Epithelial cell of esophagus (primary cell): ENCODE measurements around the gene SLC29A1.

ENCODE experiments used
- DNase-seq: peaks from one replicate; pipeline ENCODE4 v3.0.0; 2010; ENCODE audit warnings: low read depth
- H3K4me3 ChIP-seq: 2 replicates; pipeline ENCODE4 v1.5.1; 2011; ENCODE audit warnings: mild to moderate bottlenecking, low read length, control low read depth
- TF ChIP-seq, protein P1 (sequence below): IDR thresholded peaks from 2 replicates; pipeline ENCODE4 v1.5.1; 2011; ENCODE audit warnings: low read depth, mild to moderate bottlenecking, low read length, control low read depth, inconsistent platforms; ENCODE audit not compliant: insufficient read depth; ENCODE audit errors: missing control alignments

Gene SLC29A1

DNA sequence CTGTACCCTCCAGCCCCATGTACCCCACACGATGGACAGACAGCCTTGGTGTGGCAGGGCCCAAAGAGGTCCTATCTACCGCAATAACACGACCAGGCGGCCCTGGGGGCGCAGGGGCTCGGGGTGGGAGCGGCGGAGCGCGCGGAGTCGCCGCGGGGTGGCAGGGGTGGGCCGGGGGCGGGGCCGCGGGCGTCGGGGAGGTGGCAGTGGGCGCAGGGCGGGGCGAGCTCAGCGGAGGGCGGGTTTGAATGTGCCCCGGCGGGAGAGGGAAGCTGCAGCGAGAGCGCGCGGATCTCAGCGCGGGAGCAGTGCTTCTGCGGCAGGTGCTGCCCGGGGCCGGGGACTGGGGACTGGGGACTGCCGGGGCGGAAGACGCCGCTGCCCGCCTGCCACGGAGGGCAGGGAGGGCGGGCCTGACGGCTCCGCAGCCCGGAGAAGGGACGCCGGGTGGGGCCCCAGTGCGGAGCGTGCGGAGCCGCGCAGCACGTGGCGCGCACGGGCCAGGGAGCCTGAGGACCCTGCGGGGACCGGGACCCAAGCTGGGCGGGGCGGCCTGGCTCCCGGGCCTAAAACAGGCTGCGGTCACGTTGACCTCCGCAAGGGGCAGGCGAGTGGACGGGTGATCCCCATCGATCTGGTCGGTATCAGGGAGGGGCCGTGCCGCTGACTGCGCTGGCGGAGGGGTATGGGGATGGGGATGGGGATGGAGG is at the start of gene SLC29A1:
SLC29A1 (plus strand) TSS at position 277 of the 710 bp plus-strand sequence. CDS start 3,719 bp downstream, outside the sequence.
- DNase-seq: peak; percentile 69
- TF ChIP-seq, protein P1, sequence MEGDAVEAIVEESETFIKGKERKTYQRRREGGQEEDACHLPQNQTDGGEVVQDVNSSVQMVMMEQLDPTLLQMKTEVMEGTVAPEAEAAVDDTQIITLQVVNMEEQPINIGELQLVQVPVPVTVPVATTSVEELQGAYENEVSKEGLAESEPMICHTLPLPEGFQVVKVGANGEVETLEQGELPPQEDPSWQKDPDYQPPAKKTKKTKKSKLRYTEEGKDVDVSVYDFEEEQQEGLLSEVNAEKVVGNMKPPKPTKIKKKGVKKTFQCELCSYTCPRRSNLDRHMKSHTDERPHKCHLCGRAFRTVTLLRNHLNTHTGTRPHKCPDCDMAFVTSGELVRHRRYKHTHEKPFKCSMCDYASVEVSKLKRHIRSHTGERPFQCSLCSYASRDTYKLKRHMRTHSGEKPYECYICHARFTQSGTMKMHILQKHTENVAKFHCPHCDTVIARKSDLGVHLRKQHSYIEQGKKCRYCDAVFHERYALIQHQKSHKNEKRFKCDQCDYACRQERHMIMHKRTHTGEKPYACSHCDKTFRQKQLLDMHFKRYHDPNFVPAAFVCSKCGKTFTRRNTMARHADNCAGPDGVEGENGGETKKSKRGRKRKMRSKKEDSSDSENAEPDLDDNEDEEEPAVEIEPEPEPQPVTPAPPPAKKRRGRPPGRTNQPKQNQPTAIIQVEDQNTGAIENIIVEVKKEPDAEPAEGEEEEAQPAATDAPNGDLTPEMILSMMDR: no peak

DNA sequence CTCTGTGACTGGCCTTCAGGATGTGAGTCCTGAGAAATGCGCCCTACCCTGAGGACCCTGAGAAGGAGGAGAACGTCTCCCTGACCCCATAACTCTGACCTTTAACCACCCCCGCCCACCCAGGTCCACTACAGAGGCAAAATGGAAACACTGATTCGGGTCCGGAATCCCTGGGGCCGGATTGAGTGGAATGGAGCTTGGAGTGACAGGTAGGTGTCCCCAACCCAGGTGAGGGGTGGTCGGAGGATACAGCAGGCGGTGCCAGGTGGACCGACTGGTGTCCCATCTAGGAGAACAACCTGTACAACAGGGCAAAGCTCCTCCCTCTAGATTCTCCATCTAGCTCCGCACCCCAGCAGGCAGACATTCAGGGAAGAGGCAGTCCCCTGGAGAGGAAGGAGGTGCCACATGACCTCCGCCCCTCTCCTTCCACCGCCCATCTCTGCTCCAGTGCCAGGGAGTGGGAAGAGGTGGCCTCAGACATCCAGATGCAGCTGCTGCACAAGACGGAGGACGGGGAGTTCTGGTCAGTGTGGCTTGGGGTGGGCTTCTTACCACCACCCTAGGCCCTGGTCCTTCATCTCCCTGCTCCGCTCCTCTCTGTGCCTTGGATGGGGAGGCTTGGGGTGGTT is 47.1 kb upstream of the SLC29A1 start:
- H3K4me3 ChIP-seq: no peak overlapping the region
- TF ChIP-seq, protein P1: no peak
- DNase-seq: no peak

More for the DNA sequence above, at the start of gene SLC29A1:
- peak within 1 kb of the TSS; percentile 55 for H3K4me3 ChIP-seq

DNA sequence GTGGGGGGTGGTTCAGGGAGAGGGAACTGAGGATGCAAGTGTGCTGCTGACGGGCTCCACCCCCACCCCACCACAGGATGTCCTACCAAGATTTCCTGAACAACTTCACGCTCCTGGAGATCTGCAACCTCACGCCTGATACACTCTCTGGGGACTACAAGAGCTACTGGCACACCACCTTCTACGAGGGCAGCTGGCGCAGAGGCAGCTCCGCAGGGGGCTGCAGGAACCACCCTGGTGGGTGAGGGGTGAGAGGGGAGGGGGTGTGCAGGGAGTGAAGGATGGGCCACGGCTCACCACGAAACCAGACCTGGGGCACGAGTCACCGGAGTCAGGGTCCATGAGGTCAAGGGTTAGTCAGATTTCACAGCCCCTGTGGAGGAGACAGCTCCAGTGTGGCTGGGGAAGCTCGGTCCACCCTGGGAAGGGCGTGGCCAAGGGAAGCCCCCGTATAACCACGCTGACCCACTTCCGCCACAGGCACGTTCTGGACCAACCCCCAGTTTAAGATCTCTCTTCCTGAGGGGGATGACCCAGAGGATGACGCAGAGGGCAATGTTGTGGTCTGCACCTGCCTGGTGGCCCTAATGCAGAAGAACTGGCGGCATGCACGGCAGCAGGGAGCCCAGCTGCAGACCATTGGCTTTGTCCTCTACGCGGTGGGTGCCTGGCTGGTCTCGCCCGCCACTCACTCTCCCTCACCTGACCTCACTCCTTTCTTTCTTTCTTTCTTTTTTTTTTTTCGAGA is 46.5 kb upstream of the SLC29A1 start:
- TF ChIP-seq, protein P1: no peak
- no peak for DNase-seq
- no peak overlapping the region for H3K4me3 ChIP-seq

DNA sequence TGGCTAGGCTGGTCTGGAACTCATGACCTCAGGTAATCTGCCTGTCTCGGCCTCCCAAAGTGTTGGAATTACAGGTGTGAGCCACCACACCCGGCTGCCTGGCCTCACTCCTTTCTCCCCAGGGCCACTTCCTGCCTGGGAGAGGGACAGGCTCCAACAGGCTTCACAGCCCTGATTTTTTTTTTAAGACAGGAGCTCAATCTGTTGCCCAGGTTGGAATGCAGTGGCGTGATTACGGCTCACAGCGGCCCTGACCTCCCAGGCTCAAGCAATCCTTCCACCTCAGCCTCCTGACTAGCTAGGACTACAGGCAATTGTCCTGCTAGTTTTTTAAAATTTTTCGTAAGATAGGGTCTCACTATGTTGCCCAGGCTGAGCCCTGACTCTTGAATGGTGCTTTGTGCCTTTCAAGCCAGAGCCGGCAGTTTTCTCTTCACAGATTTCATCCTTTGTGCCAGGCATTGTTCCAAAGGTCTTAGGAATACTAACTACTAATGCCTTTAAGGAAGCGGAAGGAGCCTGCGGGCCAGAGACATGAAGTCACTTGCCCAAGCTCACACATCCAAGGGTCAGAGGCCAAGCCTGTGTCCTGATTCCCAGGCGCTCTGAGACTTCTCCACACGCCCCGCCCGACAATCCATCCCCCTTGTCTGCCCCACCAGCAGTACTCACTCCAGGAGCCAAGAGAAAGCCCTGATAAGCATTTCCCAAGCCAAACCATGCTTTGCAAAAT is 45.5 kb upstream of the SLC29A1 start:
- peak; percentile 64 for DNase-seq
- H3K4me3 ChIP-seq: no peak overlapping the region
- TF ChIP-seq, protein P1: no peak

DNA sequence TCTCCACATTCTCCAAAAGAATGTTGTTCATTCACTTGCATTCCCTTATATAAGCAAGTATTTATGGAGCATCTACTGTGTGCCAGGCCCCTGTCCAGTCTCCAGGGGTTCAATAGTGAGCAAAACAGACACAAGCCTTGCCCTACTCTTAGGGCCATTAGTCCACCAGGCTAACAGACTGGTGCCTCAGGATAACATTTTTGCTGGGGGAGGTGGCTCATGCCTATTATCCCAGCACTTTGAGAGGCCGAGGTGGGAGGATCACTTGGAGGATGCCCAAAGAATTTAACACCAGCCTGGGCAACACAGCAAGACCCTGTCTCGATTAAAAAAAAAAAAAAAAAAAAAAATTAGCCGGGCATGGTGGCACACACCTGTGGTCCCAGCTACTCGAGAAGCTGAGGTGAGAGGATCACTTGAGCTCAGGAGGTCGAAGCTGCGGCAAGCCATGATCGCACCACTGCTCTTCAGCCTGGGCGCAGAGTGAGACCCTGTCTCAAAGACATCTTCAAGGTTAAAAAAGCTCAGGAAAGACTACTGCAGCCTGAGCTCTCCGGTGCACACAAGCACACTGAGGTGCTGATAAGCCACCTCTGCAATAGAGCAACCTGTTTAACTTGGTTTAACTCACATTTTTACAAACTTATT is 44.8 kb upstream of the SLC29A1 start:
- no peak overlapping the region for H3K4me3 ChIP-seq
- TF ChIP-seq, protein P1: no peak
- DNase-seq: no peak

DNA sequence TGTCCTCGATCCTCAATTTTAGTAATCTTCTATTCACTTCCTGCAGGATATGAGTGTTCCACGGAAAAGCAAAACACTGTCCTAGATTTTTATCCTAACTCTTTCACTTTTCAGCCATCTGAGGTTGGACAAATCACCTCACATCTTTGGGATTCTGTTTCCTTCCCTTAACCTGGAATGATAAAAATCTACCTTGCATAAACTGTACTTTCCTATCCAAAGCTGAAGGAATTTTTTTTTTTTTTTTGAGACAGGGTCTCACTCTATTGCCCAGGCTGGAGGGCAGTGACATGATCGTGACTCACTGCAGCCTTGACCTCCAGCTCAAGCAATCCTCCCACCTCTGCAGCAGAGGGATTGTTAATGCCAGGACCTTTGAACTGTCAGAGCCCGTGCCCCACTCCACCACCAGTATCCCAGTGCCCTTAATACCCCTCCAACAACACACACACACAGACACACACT is 44.3 kb upstream of the SLC29A1 start:
- TF ChIP-seq, protein P1: no peak
- DNase-seq: no peak
- no peak overlapping the region for H3K4me3 ChIP-seq
